Upper lobe of left lung (tissue), 4 donors: ENCODE results near the gene WNK2.

Experiments
- CTCF ChIP-seq, 6 experiments: fragments of 450-650 bp in 4 of 6; fragments of 200-600 bp in 2 of 6; sonication (generic) in 2 of 6; IDR thresholded peaks; one replicate each; pipeline ENCODE4 v1.5.1; 2016 to 2019; ENCODE audit warnings: antibody characterized with exemption in 6 of 6
- POLR2A ChIP-seq, 4 donors: fragments of 450-650 bp; IDR thresholded peaks; one replicate each; pipeline ENCODE4 v1.5.1; 2016 to 2017; ENCODE audit warnings: antibody characterized with exemption in 4 of 4, mild to moderate bottlenecking in 2 of 4

GRCh38 chr9:93326654-93327053, 142.7 kb downstream of the WNK2 start:
- no peak for TF ChIP-seq POLR2A (IDR thresholded peaks at IDR 0.05)
- no peak for TF ChIP-seq CTCF (IDR thresholded peaks at IDR 0.05)
